HG02798 (cell line): Measurements from ENCODE around the gene WDR43.

Experiments used
- ATAC-seq: cut with Tn5 transposase; IDR thresholded peaks from one replicate; pipeline ENCODE4 v1.9.1; 2021; ENCODE audit warnings: mild to moderate bottlenecking; ENCODE audit not compliant: unreplicated experiment, poor library complexity

Gene WDR43

GRCh38 chr2:28989973-28990372 lies 95.5 kb downstream of the WDR43 start:
- no peak for ATAC-seq

- no peak for ATAC-seq
Measured at GRCh38 chr2:28990445-28990844, 96.0 kb downstream of the WDR43 start.

- no peak for ATAC-seq
Measured at GRCh38 chr2:28991021-28991420, 96.6 kb downstream of the WDR43 start.

GRCh38 chr2:28991460-28991859 lies 97.0 kb downstream of the WDR43 start:
- ATAC-seq: no peak

- ATAC-seq: no peak
Measured at GRCh38 chr2:28993206-28993960, 98.9 kb downstream of the WDR43 start.

- ATAC-seq: no peak
Measured at GRCh38 chr2:28994074-28994473, 99.6 kb downstream of the WDR43 start.

GRCh38 chr2:28994679-28995078 lies 100.2 kb downstream of the WDR43 start:
- no peak for ATAC-seq

- ATAC-seq: no peak
Measured at GRCh38 chr2:28995765-28996750, 101.6 kb downstream of the WDR43 start.

GRCh38 chr2:28997237-28997846 lies 102.9 kb downstream of the WDR43 start:
- ATAC-seq: no peak
